A549 (cell line): ENCODE results near the gene MLH3. TPM values are rescaled to one million over a fixed set of nuclear protein-coding genes. Genes with fewer than 3 reads are reported as not detected.

Source experiments
- ATAC-seq, 2 experiments: fragments of 200-7000 bp in 1 of 2; fragments of >200 bp in 1 of 2; cut with Nextera tagmentation in 1 of 2; cut with Tn5 transposase in 1 of 2; 3 replicates each; pipeline versions ENCODE4 v1.8.0 to v1.9.1; 2018 to 2020; ENCODE audit warnings: mild to moderate bottlenecking in 1 of 2, moderate library complexity in 1 of 2
- CTCF ChIA-PET: fragments of 300-600 bp; sonication (Branson Sonifier 250); formaldehyde crosslinking; extraction: SDS; loops from one replicate; lab custom pipeline; 2021; ENCODE audit warnings: antibody characterized with exemption, inconsistent platforms; lab: Yijun Ruan, JAX
- POLR2A ChIA-PET: fragments of 350-600 bp; formaldehyde crosslinking; extraction: SDS; loops from one replicate; lab custom pipeline; 2021; ENCODE audit warnings: antibody characterized with exemption, inconsistent platforms; lab: Yijun Ruan, JAX
- DNase-seq, 2 experiments: peaks; one replicate each; pipeline versions ENCODE4 v3.0.0 to v3.0.0-alpha.2; 2011 to 2016; ENCODE audit warnings: low read depth in 1 of 2, low spot score in 1 of 2
- FAIRE-seq: peaks from 2 replicates; lab custom pipeline; 2011; peaks lifted over from hg19 to GRCh38; lab: Jason Lieb, UNC
- H3K27ac ChIP-seq, 2 experiments: fragments of >200 bp; sonication (Bioruptor Twin); formaldehyde crosslinking; 3 replicates each; pipeline ENCODE4 v1.5.1; 2016 to 2017
- H3K4me1 ChIP-seq: fragments of >200 bp; sonication (Bioruptor Twin); formaldehyde crosslinking; 3 replicates; pipeline ENCODE4 v1.6.1; 2016
- H3K4me2 ChIP-seq: fragments of >200 bp; sonication (Bioruptor Twin); formaldehyde crosslinking; 3 replicates; pipeline ENCODE4 v1.6.1; 2016
- H3K4me3 ChIP-seq: fragments of >200 bp; sonication (Bioruptor Twin); formaldehyde crosslinking; 3 replicates; pipeline ENCODE4 v1.5.1; 2016
- H3K9me3 ChIP-seq: fragments of >200 bp; sonication (Bioruptor Twin); formaldehyde crosslinking; 3 replicates; pipeline ENCODE4 v1.6.1; 2016
- CBX2 ChIP-seq: fragments of 200-600 bp; sonication (generic); IDR thresholded peaks from 2 replicates; pipeline ENCODE4 v1.6.1; 2016; ENCODE audit warnings: low read depth, mild to moderate bottlenecking, borderline replicate concordance
- CBX8 ChIP-seq: fragments of 200-600 bp; sonication (generic); IDR thresholded peaks from 2 replicates; pipeline ENCODE4 v1.6.1; 2016
- CEBPB ChIP-seq, 2 experiments: fragments of >200 bp in 1 of 2; sonication (Bioruptor Twin) in 1 of 2; formaldehyde crosslinking in 1 of 2; IDR thresholded peaks; 2 replicates each; pipeline ENCODE4 v1.6.1; 2012 to 2016
- FOSB ChIP-seq: fragments of 250-450 bp; sonication (Bioruptor Pico); IDR thresholded peaks from 2 replicates; pipeline ENCODE4 v1.5.0; 2020; ENCODE audit warnings: mild to moderate bottlenecking, moderate library complexity
- FOXS1 ChIP-seq: fragments of 250-450 bp; sonication (Bioruptor Pico); IDR thresholded peaks from 2 replicates; pipeline ENCODE4 v1.5.0; 2020; ENCODE audit warnings: mild to moderate bottlenecking, moderate library complexity
- HEYL ChIP-seq: fragments of 250-450 bp; sonication (Bioruptor Pico); IDR thresholded peaks from 2 replicates; pipeline ENCODE4 v1.8.0; 2021; ENCODE audit warnings: mild to moderate bottlenecking, moderate library complexity
- MAFK ChIP-seq: fragments of 450-650 bp; IDR thresholded peaks from 2 replicates; pipeline ENCODE4 v1.6.1; 2014; ENCODE audit not compliant: partially characterized antibody
- MYC ChIP-seq: IDR thresholded peaks from 2 replicates; pipeline ENCODE4 v1.6.1; 2012; ENCODE audit warnings: mild to moderate bottlenecking, inconsistent platforms, low read length, improper control_type of control experiment, borderline replicate concordance
- NFE2L2 ChIP-seq: fragments of 150-350 bp; conservative IDR thresholded peaks from 2 replicates; pipeline ENCODE4 v1.6.1; 2014; ENCODE audit warnings: low read length
- PHF8 ChIP-seq: fragments of 200-600 bp; sonication (generic); IDR thresholded peaks from 2 replicates; pipeline ENCODE4 v1.6.1; 2016; ENCODE audit warnings: low read depth, mild to moderate bottlenecking, antibody characterized with exemption, moderate library complexity, borderline replicate concordance
- POLR2AphosphoS2 ChIP-seq: conservative IDR thresholded peaks from 2 replicates; pipeline ENCODE4 v1.6.1; 2012; ENCODE audit warnings: low read length, improper control_type of control experiment, inconsistent platforms
- RAD21 ChIP-seq, 2 experiments: fragments of >200 bp in 1 of 2; sonication (Bioruptor Twin) in 1 of 2; formaldehyde crosslinking in 1 of 2; IDR thresholded peaks in 1 of 2; conservative IDR thresholded peaks in 1 of 2; 2 replicates in 1 of 2; 3 replicates in 1 of 2; pipeline ENCODE4 v1.6.1; 2012 to 2018; ENCODE audit warnings: inconsistent platforms in 1 of 2
- RARB ChIP-seq: fragments of 250-450 bp; sonication (Bioruptor Pico); IDR thresholded peaks from 2 replicates; pipeline ENCODE4 v1.8.0; 2021; ENCODE audit warnings: mild to moderate bottlenecking, moderate library complexity
- RCOR1 ChIP-seq: fragments of 150-350 bp; IDR thresholded peaks from 2 replicates; pipeline ENCODE4 v1.6.1; 2014; ENCODE audit warnings: antibody characterized with exemption, low read length, low read depth
- SMC3 ChIP-seq: fragments of >200 bp; sonication (Bioruptor Twin); formaldehyde crosslinking; IDR thresholded peaks from 3 replicates; pipeline ENCODE4 v1.6.1; 2018; ENCODE audit warnings: inconsistent platforms
- ZNF302 ChIP-seq: fragments of 250-450 bp; sonication (Bioruptor Pico); IDR thresholded peaks from 2 replicates; pipeline ENCODE4 v1.9.0; 2021; ENCODE audit warnings: inconsistent platforms, mild to moderate bottlenecking, moderate library complexity
- ZSCAN20 ChIP-seq: fragments of 250-450 bp; sonication (Bioruptor Pico); IDR thresholded peaks from 2 replicates; pipeline ENCODE4 v1.8.0; 2022; ENCODE audit warnings: mild to moderate bottlenecking, moderate library complexity
- WGBS: methylation state at CpG from one replicate; pipeline ENCODE4 v1.1.6; 2017; ENCODE audit errors: missing lambda C conversion rate; 5-methylcytosine and 5-hydroxymethylcytosine counted together
- polyA plus RNA-seq, 4 experiments: library from polyadenylated mRNA; depleted of rRNA in 3 of 4; stranded (reverse); fragments of >200 nt; fragmentation: RNase III in 1 of 4; extraction: RNeasy Plus Mini Kit Qiagen cat#74134 plus additional on column Dnase treatment in 1 of 4; gene quantifications; 2 replicates in 3 of 4; 3 replicates in 1 of 4; pipeline ENCODE4 v1.2.3, GENCODE V29; 2011 to 2017
- TF ChIP-seq, protein P1 (sequence below): fragments of 150-350 bp; IDR thresholded peaks from 2 replicates; pipeline ENCODE4 v1.6.1; 2014; ENCODE audit warnings: low read depth, mild to moderate bottlenecking, low read length
- TF ChIP-seq, protein P2 (sequence below): fragments of 200-600 bp; sonication (generic); IDR thresholded peaks from 2 replicates; pipeline ENCODE4 v1.6.1; 2016; ENCODE audit warnings: antibody characterized with exemption, mild to moderate bottlenecking, moderate library complexity
- TF ChIP-seq, protein P3 (sequence below): IDR thresholded peaks from 2 replicates; pipeline ENCODE4 v1.6.1; 2012
- TF ChIP-seq, protein P4 (sequence below): fragments of 250-450 bp; sonication (Bioruptor Pico); IDR thresholded peaks from 2 replicates; pipeline ENCODE4 v1.5.0; 2021; ENCODE audit warnings: mild to moderate bottlenecking, moderate library complexity, borderline replicate concordance

MLH3 gene
- polyA plus RNA-seq, 2 of the 4 experiments (the other 2 are of a cell fraction), result 15.2 to 32.3 TPM

DNA sequence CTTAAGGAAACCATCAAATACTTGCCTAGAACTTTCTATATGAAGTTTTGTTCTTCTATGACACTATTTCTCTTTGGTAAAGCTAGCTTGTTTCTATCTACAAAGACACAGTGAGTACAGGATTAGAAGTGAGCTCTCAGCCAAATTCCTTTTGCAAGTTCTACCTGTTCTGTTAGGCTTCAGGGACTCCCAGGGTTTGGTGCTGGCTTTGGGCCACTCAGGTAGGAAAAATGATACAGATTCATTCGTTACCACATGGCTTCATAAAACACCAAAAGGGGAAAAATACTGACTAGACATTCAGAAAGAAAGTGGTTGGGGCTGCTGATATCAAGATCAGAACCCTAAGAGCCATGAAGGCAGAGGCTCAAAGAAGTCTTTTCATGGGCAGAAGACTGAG, 32.0 kb upstream of the MLH3 start:
- ChIA-PET POLR2A (interaction anchor here (1.3 kb wide), 1 partner anchor 19 kb away, joined by 3 read pairs; the partner anchor contains the start of gene ACYP1), CTCF (interaction anchor here (0.8 to 13.1 kb wide), 9 partner anchors 10 to 224 kb away, joined by 3 to 148 read pairs (median 4); partner anchors contain the start of genes ACYP1 and ZC2HC1C)
- no peak overlapping the region for H3K27ac ChIP-seq
- no peak for DNase-seq
- H3K4me1 ChIP-seq, result no peaks in the 10 kb centered on the region
- TF ChIP-seq, protein P1, sequence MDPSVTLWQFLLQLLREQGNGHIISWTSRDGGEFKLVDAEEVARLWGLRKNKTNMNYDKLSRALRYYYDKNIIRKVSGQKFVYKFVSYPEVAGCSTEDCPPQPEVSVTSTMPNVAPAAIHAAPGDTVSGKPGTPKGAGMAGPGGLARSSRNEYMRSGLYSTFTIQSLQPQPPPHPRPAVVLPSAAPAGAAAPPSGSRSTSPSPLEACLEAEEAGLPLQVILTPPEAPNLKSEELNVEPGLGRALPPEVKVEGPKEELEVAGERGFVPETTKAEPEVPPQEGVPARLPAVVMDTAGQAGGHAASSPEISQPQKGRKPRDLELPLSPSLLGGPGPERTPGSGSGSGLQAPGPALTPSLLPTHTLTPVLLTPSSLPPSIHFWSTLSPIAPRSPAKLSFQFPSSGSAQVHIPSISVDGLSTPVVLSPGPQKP, result no peak
- TF ChIP-seq MYC (no peak), ZSCAN20 (CRISPR knock-in tag) (no peak), ZNF302 (CRISPR knock-in tag) (no peak), PHF8 (no peak), CBX2 (no peak), RAD21 (conservative IDR thresholded peaks at IDR 0.05 in 1 of 2, IDR thresholded peaks at IDR 0.05 in 1 of 2) (no peak), FOSB (CRISPR knock-in tag) (no peak), FOXS1 (CRISPR knock-in tag) (no peak), SMC3 (no peak)
- TF ChIP-seq, protein P2, sequence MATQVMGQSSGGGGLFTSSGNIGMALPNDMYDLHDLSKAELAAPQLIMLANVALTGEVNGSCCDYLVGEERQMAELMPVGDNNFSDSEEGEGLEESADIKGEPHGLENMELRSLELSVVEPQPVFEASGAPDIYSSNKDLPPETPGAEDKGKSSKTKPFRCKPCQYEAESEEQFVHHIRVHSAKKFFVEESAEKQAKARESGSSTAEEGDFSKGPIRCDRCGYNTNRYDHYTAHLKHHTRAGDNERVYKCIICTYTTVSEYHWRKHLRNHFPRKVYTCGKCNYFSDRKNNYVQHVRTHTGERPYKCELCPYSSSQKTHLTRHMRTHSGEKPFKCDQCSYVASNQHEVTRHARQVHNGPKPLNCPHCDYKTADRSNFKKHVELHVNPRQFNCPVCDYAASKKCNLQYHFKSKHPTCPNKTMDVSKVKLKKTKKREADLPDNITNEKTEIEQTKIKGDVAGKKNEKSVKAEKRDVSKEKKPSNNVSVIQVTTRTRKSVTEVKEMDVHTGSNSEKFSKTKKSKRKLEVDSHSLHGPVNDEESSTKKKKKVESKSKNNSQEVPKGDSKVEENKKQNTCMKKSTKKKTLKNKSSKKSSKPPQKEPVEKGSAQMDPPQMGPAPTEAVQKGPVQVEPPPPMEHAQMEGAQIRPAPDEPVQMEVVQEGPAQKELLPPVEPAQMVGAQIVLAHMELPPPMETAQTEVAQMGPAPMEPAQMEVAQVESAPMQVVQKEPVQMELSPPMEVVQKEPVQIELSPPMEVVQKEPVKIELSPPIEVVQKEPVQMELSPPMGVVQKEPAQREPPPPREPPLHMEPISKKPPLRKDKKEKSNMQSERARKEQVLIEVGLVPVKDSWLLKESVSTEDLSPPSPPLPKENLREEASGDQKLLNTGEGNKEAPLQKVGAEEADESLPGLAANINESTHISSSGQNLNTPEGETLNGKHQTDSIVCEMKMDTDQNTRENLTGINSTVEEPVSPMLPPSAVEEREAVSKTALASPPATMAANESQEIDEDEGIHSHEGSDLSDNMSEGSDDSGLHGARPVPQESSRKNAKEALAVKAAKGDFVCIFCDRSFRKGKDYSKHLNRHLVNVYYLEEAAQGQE, result no peak
- TF ChIP-seq, protein P3, sequence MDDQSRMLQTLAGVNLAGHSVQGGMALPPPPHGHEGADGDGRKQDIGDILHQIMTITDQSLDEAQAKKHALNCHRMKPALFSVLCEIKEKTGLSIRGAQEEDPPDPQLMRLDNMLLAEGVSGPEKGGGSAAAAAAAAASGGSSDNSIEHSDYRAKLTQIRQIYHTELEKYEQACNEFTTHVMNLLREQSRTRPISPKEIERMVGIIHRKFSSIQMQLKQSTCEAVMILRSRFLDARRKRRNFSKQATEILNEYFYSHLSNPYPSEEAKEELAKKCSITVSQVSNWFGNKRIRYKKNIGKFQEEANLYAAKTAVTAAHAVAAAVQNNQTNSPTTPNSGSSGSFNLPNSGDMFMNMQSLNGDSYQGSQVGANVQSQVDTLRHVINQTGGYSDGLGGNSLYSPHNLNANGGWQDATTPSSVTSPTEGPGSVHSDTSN, result no peak
- no peak overlapping the region for H3K4me2 ChIP-seq
- H3K9me3 ChIP-seq, result no peaks in the 10 kb centered on the region
- ATAC-seq, result no peak
- 83% methylated on average over 1 of the region's 1 CpG for WGBS
- FAIRE-seq, result no peak
- no peak overlapping the region for H3K4me3 ChIP-seq

DNA sequence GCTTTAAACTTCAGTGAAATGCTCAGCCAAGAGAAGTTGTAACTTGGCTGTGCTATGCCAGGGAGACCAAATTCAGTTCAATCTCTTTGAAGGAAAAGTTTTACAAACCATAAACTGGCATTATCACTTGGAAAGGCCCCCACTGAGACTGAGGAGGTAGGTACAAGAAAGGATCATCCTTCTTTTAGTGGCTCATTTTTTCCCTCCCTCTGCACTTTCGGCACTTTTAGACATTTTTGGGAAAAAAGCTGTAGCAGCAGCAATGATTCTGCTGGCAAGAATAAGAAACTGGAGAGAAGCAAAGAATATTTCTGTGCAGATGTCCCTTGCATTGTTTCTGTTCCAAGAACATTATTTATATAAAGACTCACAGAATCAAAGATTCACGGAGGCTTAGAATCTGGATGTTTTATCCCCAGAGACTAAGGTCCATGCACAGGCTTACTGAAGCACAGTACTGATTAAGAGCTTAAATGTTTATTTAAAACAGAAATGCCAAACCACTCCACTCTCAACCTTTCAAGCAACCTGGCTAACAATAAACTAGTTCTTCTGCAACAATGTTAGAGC, 30.5 kb upstream of the MLH3 start:
- WGBS, result 88% methylated on average over 2 of the region's 2 CpGs
- CTCF ChIA-PET, result interaction anchor here (1.0 to 13.1 kb wide), 3 partner anchors 137 to 222 kb away, joined by 3 to 148 read pairs (median 12); no protein-coding TSS in a partner anchor
- TF ChIP-seq NFE2L2 (no peak), MAFK (no peak), RARB (no peak)
- TF ChIP-seq, all 56 proteins: peak for 0
- H3K9me3 ChIP-seq, result no peaks in the 10 kb centered on the region
- H3K4me1 ChIP-seq, result no peaks in the 10 kb centered on the region
- POLR2A ChIA-PET, result no interaction called here
- H3K27ac ChIP-seq, result no peak overlapping the region
- FAIRE-seq (no peak), DNase-seq (no peak), ATAC-seq (no peak)
- no peak overlapping the region for H3K4me2 ChIP-seq
- no peak overlapping the region for H3K4me3 ChIP-seq

DNA sequence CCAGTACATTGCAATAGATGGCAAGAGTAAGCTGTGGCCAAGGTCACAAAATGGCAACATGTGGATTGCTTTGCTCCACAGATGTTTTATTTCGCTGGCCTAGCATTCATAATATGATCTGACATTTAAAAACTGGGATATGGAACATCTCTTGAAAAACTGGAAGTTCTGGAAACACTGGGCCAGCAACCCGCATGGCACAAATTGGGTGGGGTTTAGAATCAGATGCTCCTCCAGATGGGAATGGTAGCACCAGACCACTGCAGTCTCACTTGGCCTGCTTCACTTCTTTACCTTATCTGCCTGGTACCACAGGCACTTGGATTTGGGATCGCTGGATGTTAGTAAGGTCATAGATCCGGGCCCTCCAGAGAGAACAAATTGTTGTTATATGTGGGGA, 28.3 kb upstream of the MLH3 start:
- FAIRE-seq, result no peak
- DNase-seq, result no peak
- H3K4me3 ChIP-seq, result no peak overlapping the region
- H3K4me2 ChIP-seq, result no peak overlapping the region
- ChIA-PET POLR2A (interaction anchor here (0.7 kb wide), 1 partner anchor 158 kb away, joined by 9 read pairs; no protein-coding TSS in a partner anchor), CTCF (interaction anchor here (3.8 kb wide), 1 partner anchor 9 kb away, joined by 36 read pairs; no protein-coding TSS in a partner anchor)
- ATAC-seq, result no peak
- no peak overlapping the region for H3K27ac ChIP-seq
- WGBS, result 67% methylated on average over 4 of the region's 4 CpGs
- H3K9me3 ChIP-seq, result no peaks in the 10 kb centered on the region
- H3K4me1 ChIP-seq, result no peaks in the 10 kb centered on the region
- TF ChIP-seq RCOR1, result no peak
- TF ChIP-seq, protein P2, result no peak
- TF ChIP-seq POLR2AphosphoS2, result no peak
- TF ChIP-seq CEBPB (IDR thresholded peaks at IDR 0.05), result no peak
- TF ChIP-seq CBX8, result no peak
- TF ChIP-seq HEYL, result no peak
- TF ChIP-seq, protein P4, sequence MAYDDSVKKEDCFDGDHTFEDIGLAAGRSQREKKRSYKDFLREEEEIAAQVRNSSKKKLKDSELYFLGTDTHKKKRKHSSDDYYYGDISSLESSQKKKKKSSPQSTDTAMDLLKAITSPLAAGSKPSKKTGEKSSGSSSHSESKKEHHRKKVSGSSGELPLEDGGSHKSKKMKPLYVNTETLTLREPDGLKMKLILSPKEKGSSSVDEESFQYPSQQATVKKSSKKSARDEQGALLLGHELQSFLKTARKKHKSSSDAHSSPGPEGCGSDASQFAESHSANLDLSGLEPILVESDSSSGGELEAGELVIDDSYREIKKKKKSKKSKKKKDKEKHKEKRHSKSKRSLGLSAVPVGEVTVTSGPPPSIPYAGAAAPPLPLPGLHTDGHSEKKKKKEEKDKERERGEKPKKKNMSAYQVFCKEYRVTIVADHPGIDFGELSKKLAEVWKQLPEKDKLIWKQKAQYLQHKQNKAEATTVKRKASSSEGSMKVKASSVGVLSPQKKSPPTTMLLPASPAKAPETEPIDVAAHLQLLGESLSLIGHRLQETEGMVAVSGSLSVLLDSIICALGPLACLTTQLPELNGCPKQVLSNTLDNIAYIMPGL (CRISPR knock-in tag), result no peak
